Retinal pigment epithelial cell (primary cell): ENCODE results near the gene ANKS6.

Experiments
- DNase-seq: peaks from one replicate; pipeline ENCODE4 v3.0.0-alpha.2; 2010; ENCODE audit warnings: low read depth
- H3K4me3 ChIP-seq: 2 replicates; pipeline ENCODE4 v1.5.1; 2011; ENCODE audit warnings: mild to moderate bottlenecking, low read length, control low read depth, moderate library complexity
- TF ChIP-seq, protein P1 (sequence below): conservative IDR thresholded peaks from 2 replicates; pipeline ENCODE4 v1.5.1; 2011; ENCODE audit warnings: low read depth, low read length, control low read depth, inconsistent platforms

ANKS6 gene

DNA sequence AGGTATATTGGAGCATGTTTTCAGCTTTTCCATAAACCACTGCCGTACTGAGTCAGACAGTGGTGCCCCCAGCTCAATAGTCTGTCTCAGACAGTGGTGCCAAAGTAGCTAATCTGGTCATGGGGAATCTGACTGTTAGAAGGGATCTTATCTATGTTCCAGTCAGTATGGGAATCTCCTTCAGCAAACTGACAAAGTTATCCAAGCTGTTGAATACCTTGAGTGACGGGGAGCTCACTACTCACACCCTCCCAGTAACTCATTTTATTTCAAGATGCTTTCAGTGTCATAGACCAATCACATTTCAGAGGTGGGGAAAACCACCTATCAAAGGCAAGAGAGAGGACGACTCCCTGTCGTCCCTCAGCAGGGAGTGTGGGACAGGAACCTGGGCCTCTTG lies 18.7 kb downstream of the ANKS6 start:
- no peak for DNase-seq
- H3K4me3 ChIP-seq = no peak overlapping the region

DNA sequence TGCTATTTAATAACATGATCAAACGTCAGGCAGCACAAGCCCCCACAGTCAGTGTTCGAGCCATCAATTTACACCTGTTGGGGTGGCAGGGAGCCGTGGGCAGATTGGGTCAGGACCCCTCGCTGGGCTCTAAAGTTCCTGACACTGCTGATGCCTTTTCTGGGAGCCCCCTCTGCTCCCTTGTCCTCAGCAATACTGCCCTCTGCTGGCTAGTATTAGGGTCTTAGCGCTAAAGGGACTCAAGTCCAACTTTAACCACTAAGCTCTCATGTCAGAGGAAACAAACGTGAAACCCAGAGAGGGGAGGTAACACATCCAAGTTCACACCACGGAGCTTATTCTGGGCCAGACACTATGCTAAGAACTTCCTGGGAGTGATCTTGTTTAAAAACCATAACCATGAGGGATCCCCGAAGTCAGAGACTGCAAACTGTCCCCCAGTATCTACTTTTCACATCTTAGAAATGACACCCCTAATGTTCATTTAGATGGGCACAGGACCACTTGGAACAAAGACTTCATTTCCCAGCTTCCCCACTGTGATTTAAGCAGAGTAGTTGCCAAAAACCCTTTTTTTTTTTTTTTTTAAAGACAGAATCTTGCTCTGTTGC lies 20.4 kb downstream of the ANKS6 start:
- H3K4me3 ChIP-seq = no peak overlapping the region
- TF ChIP-seq, protein P1, sequence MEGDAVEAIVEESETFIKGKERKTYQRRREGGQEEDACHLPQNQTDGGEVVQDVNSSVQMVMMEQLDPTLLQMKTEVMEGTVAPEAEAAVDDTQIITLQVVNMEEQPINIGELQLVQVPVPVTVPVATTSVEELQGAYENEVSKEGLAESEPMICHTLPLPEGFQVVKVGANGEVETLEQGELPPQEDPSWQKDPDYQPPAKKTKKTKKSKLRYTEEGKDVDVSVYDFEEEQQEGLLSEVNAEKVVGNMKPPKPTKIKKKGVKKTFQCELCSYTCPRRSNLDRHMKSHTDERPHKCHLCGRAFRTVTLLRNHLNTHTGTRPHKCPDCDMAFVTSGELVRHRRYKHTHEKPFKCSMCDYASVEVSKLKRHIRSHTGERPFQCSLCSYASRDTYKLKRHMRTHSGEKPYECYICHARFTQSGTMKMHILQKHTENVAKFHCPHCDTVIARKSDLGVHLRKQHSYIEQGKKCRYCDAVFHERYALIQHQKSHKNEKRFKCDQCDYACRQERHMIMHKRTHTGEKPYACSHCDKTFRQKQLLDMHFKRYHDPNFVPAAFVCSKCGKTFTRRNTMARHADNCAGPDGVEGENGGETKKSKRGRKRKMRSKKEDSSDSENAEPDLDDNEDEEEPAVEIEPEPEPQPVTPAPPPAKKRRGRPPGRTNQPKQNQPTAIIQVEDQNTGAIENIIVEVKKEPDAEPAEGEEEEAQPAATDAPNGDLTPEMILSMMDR = peak; percentile 84

More for the DNA sequence above, 18.7 kb downstream of the ANKS6 start:
- TF ChIP-seq, protein P1 = no peak

DNA sequence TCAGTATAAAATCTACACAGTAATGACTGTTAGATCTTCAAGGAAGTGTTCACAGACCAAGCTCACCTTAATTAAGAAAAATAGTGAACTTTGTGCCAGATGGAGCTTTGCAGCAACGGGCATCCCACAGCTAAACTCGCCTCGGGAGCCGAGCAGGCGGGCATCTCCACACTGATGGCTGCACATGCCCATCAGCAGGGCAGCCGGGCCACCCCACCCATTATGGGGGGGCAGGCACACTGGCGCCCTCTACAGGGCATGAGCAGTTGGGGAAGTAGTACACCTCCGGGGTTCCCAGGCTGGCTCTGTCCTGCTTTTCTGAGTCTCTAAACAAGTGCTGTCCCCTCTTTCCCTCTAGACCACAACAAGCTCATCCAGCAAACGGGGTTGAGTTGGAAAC lies 21.6 kb downstream of the ANKS6 start:
- TF ChIP-seq, protein P1 = peak; percentile 78
- no peak overlapping the region for H3K4me3 ChIP-seq
- DNase-seq = no peak

More for the DNA sequence above, 20.4 kb downstream of the ANKS6 start:
- DNase-seq = peak; percentile 23

DNA sequence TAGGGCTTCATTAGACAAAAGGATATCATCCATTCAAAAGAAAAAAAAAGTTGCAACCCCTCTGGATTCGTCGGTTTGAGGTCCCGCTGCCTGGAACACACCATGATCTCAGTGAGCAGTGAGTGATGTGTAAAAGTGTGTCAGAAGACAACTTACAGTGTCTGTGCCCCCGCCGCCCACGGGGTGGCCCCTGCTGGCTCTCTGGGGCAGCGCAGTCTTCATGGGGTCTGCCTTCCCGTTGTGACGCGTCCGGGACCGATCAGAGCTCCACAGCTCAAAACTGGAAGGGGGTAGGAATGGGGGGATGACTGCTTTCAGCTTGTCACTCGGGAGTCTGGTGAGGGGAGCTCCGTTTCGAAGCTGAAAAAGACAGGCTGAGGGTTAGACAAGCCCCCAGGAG lies 22.6 kb downstream of the ANKS6 start:
- DNase-seq = no peak
- no peak overlapping the region for H3K4me3 ChIP-seq
- TF ChIP-seq, protein P1 = peak; percentile 1

DNA sequence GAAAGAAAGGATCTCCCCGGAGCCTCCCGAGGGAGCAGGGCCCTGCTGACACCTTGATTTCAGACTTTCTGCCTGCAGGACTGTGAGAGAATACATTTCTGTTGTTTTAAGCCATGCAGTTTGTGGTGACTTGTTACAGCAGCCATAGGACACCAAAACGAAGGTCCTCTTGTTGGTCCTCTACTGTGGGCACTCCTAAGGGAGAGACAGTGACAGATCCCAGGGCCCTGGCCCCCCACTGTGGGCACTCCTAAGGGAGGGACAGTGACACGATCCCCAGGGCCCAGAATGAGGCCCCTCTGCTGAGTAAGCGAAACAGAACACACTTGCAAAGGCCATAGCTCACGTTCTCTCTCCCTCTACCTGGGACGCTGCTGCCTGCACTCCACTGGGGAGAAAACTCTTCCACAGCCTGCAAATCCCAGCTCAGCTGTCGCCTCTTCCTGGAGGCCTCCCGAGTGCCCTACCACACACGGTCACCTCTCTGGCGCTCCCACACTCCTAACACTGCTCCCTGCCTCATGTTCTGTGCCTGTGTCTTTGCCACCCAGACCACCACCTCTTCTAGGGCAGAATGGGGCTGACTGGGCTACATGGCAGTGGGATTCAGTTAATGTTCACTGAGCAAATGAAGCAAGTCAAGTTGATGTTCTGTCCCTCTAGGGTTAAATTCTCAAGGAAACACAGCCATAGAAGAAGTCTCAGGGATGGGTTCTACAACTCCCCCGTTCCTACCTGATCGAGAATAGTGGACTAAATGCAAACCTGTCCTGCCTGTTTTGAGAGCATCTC lies 23.8 kb downstream of the ANKS6 start:
- TF ChIP-seq, protein P1 = no peak
- DNase-seq = no peak

DNA sequence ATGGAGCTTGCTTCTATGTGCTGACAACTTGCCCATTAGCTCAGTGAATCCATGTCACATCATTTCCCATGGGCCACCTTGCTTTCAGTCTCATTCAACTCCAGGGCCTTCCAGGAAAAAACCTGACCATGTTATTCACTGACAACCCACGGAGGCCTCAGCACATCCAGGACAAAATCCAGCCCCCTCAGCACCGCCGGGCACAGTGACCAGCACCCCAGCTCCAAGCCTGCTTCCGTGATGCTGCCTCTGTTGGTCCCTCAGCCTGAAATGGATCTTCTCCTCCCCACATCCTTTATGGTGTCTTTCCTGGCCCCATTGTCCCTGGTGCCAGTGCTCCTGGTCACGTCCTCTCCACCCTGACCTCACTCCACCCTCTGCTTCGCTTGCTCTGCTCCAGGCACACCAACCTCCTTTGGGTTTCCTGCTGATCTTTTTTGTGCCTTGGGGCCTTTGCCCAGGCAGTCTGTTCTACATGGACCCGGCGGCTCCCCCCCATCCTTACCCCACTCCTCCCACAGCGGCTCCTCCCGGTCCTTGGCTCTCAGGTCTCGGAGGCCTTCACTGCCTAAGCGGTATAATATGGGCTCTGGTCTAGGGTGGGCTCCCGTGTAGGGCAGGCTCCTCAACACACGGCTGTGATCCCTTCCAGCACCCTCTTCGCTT lies 25.0 kb downstream of the ANKS6 start:
- DNase-seq = no peak
- TF ChIP-seq, protein P1 = no peak
- H3K4me3 ChIP-seq = no peak overlapping the region

More for the DNA sequence above, 23.8 kb downstream of the ANKS6 start:
- no peak overlapping the region for H3K4me3 ChIP-seq
